Endodermal cell (in vitro differentiated cells): ENCODE data around the gene KLHL14. TPM values are rescaled to one million over a fixed set of nuclear protein-coding genes. Genes with fewer than 3 reads are reported as not detected.
A peak's percentile ranks its signal among the peaks of the same experiment; 100 is the strongest.

ENCODE experiments used
- DNase-seq: peaks from one replicate; pipeline ENCODE4 v3.0.0-alpha.2; 2017
- H3K27ac ChIP-seq: 2 replicates; pipeline ENCODE4 v1.5.1; 2013; ENCODE audit warnings: mild to moderate bottlenecking, low read depth, low read length, moderate library complexity
- H3K27me3 ChIP-seq: 2 replicates; pipeline ENCODE4 v1.6.1; 2013; ENCODE audit warnings: mild to moderate bottlenecking, low read length, moderate library complexity; ENCODE audit not compliant: insufficient read depth, control insufficient read depth, poor library complexity, severe bottlenecking
- H3K36me3 ChIP-seq: 2 replicates; pipeline ENCODE4 v1.7.0; 2013; ENCODE audit warnings: mild to moderate bottlenecking, low read length, moderate library complexity; ENCODE audit not compliant: control insufficient read depth, insufficient read depth
- H3K4me1 ChIP-seq: one replicate; pipeline ENCODE4 v1.7.0; 2013; ENCODE audit warnings: low read length; ENCODE audit not compliant: control insufficient read depth, insufficient read depth
- H3K4me3 ChIP-seq: 2 replicates; pipeline ENCODE4 v1.5.1; 2013; ENCODE audit warnings: mild to moderate bottlenecking, low read length, moderate library complexity
- H3K9ac ChIP-seq: 2 replicates; pipeline ENCODE4 v1.6.1; 2013; ENCODE audit warnings: mild to moderate bottlenecking, low read length, moderate library complexity; ENCODE audit not compliant: poor library complexity, severe bottlenecking; ENCODE audit errors: extremely low read depth
- H3K9me3 ChIP-seq: 2 replicates; pipeline ENCODE4 v1.6.1; 2013; ENCODE audit warnings: mild to moderate bottlenecking, low read length, moderate library complexity; ENCODE audit not compliant: control insufficient read depth
- H3K27ac Mint-ChIP-seq: 2 replicates; pipeline ENCODE4 v1.8.0; 2020; ENCODE audit warnings: mixed read lengths
- H3K27me3 Mint-ChIP-seq: 2 replicates; pipeline ENCODE4 v1.8.0; 2021; ENCODE audit warnings: mild to moderate bottlenecking, mixed read lengths; ENCODE audit not compliant: insufficient read depth
- H3K36me3 Mint-ChIP-seq: 2 replicates; pipeline ENCODE4 v1.8.0; 2020; ENCODE audit warnings: low read depth, mixed read lengths
- H3K4me1 Mint-ChIP-seq: 2 replicates; pipeline ENCODE4 v1.8.0; 2020; ENCODE audit warnings: mixed read lengths
- H3K4me3 Mint-ChIP-seq: 2 replicates; pipeline ENCODE4 v1.8.0; 2020; ENCODE audit warnings: mild to moderate bottlenecking, moderate library complexity, mixed read lengths
- H3K9me3 Mint-ChIP-seq: 2 replicates; pipeline ENCODE4 v1.8.0; 2020; ENCODE audit warnings: mild to moderate bottlenecking, mixed read lengths
- WGBS, 2 experiments: methylation state at CpG; one replicate each; pipeline versions ENCODE4 v1.1.5 to v1.1.7; 2013; ENCODE audit warnings: missing lambda C conversion rate in 2 of 2, mixed read lengths in 1 of 2; ENCODE audit not compliant: insufficient coverage in 1 of 2, insufficient read length in 1 of 2; 5-methylcytosine and 5-hydroxymethylcytosine counted together
- total RNA-seq, 2 donors: library from RNA; stranded (reverse); fragmentation: NEBNext Ultra II Directional in 1 of 2; extraction: Animal tissue kit (Norgen Biotek cat#: 25700) in 1 of 2; gene quantifications; 2 replicates in 1 of 2; 3 replicates in 1 of 2; pipeline ENCODE4 v1.2.1, GENCODE V29; 2021
- TF ChIP-seq, protein P1 (sequence below): fragments of 200-600 bp; sonication (generic); conservative IDR thresholded peaks from 2 replicates; pipeline ENCODE4 v1.5.0; 2021; ENCODE audit warnings: antibody characterized with exemption, mild to moderate bottlenecking

KLHL14 gene
- total RNA-seq, 2 donors from 2014 or later = 4.2 TPM

GRCh38 chr18:32769586-32770053, 3.2 kb downstream of the KLHL14 start:
- H3K4me3 ChIP-seq = peak overlapping the region; percentile 74
- 2 to 7% methylated on average over 15 to 29 of the region's 31 CpGs for WGBS, 2 experiments
- no peak overlapping the region for H3K9ac ChIP-seq
- peaks cover 80% of the 10 kb centered on the region for H3K27me3 Mint-ChIP-seq
- H3K4me1 Mint-ChIP-seq = peaks cover 26% of the 10 kb centered on the region
- no peak overlapping the region for H3K27ac ChIP-seq
- H3K9me3 ChIP-seq = no peaks in the 10 kb centered on the region
- no peaks in the 10 kb centered on the region for H3K9me3 Mint-ChIP-seq
- no peaks in the 10 kb centered on the region for H3K36me3 ChIP-seq
- H3K27me3 ChIP-seq = peaks cover 93% of the 10 kb centered on the region
- peak overlapping the region; percentile 83 for H3K4me3 Mint-ChIP-seq
- peak; percentile 83 for DNase-seq
- H3K36me3 Mint-ChIP-seq = no peaks in the 10 kb centered on the region
- no peaks in the 10 kb centered on the region for H3K4me1 ChIP-seq
- H3K27ac Mint-ChIP-seq = peak overlapping the region; percentile 61
- TF ChIP-seq, protein P1, sequence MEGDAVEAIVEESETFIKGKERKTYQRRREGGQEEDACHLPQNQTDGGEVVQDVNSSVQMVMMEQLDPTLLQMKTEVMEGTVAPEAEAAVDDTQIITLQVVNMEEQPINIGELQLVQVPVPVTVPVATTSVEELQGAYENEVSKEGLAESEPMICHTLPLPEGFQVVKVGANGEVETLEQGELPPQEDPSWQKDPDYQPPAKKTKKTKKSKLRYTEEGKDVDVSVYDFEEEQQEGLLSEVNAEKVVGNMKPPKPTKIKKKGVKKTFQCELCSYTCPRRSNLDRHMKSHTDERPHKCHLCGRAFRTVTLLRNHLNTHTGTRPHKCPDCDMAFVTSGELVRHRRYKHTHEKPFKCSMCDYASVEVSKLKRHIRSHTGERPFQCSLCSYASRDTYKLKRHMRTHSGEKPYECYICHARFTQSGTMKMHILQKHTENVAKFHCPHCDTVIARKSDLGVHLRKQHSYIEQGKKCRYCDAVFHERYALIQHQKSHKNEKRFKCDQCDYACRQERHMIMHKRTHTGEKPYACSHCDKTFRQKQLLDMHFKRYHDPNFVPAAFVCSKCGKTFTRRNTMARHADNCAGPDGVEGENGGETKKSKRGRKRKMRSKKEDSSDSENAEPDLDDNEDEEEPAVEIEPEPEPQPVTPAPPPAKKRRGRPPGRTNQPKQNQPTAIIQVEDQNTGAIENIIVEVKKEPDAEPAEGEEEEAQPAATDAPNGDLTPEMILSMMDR = peak; percentile 9

DNA sequence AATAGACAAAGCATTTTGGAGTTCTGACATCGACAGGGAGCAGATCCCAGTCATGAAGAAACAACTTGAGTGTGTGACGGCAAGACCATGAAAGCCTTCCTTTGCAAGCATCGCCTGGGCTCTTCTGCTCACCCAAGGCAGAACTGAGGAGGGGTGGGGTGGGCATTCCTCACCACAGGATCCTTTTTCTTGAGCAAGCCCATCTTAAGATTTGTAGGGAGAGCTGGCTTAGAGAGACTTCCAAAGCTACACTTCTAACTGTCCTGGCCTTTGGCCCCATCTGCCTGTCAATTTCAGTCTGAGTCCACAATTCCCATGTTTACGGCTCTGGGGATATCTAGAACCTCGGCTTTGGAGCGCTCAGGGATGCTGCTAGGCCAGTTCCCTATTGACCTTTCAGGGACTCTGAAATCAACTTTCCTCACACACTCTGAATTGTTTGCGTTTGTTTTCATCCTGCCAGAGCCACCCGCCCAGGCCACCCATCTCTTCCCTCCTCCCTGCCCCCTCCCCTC, 3.7 kb downstream of the KLHL14 start:
- H3K4me3 Mint-ChIP-seq = peak overlapping the region; percentile 83
- no peak overlapping the region for H3K27ac Mint-ChIP-seq
- TF ChIP-seq, protein P1 = no peak
- no peak overlapping the region for H3K9ac ChIP-seq
- H3K27me3 Mint-ChIP-seq = peaks cover 79% of the 10 kb centered on the region
- no peaks in the 10 kb centered on the region for H3K4me1 ChIP-seq
- DNase-seq = no peak
- H3K27ac ChIP-seq = no peak overlapping the region
- WGBS, 2 experiments = 22 to 28% methylated on average over 5 to 8 of the region's 8 CpGs
- H3K9me3 Mint-ChIP-seq = no peaks in the 10 kb centered on the region
- H3K36me3 ChIP-seq = no peaks in the 10 kb centered on the region
- peaks cover 26% of the 10 kb centered on the region for H3K4me1 Mint-ChIP-seq
- H3K27me3 ChIP-seq = peaks cover 93% of the 10 kb centered on the region
- H3K4me3 ChIP-seq = peak overlapping the region; percentile 20
- no peaks in the 10 kb centered on the region for H3K36me3 Mint-ChIP-seq
- H3K9me3 ChIP-seq = no peaks in the 10 kb centered on the region

DNA sequence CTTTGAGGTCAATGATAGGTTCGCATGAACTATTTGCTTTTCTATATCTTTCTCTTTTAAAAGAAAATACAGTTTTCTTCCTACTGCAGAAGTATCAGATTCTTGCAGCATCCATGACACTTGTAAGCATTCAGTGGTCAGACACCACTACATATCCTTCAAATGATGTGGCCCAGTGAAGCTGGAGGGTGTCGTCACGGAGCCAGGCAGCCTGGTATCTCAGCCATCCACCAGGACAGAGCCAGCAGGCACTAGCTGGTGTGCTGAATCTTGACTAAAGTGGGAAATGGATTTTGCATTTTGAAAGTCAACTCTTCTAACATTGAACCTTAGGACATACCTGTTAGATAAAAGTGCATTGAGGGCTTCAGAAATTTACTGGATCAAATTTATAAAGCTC, 5.4 kb downstream of the KLHL14 start:
- Mint-ChIP-seq H3K4me1 (peaks cover 26% of the 10 kb centered on the region), H3K27ac (no peak overlapping the region), H3K36me3 (no peaks in the 10 kb centered on the region), H3K27me3 (peaks cover 63% of the 10 kb centered on the region), H3K4me3 (no peak overlapping the region), H3K9me3 (no peaks in the 10 kb centered on the region)
- no peaks in the 10 kb centered on the region for H3K4me1 ChIP-seq
- H3K27ac ChIP-seq = no peak overlapping the region
- TF ChIP-seq, protein P1 = no peak
- no peak for DNase-seq
- H3K9me3 ChIP-seq = no peaks in the 10 kb centered on the region
- no peak overlapping the region for H3K4me3 ChIP-seq
- no peaks in the 10 kb centered on the region for H3K36me3 ChIP-seq
- H3K9ac ChIP-seq = no peak overlapping the region
- H3K27me3 ChIP-seq = peaks cover 80% of the 10 kb centered on the region
- 91 to 100% methylated on average over 1 to 3 of the region's 3 CpGs for WGBS, 2 experiments
